ENCODE data around the gene CAPZA1.
"Not testable (repeated sequence)": the region's sequence is repeated elsewhere in the genome, so short reads cannot be mapped to it uniquely, and the experiment has no call there.

Gene CAPZA1

DNA sequence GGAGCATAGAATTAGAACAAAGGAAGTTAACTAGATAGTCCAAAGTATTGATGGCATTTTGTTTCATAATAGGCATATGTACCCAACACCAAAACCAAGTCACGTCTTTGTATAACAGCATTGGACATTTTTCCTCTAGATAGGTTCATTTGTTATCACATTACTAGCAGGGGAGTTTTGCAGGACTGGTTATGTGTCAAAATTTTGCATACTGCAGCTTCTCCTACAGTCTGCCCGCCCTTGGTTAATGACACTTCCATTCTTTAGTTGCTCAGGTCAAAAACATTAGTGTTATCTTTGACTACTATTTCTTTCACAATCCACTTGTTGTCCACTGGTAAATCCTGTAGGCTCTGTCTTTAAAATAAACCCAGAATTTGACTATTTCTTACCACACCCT, 8.9 kb downstream of the CAPZA1 start:
- Histone ChIP-seq H3K36me3 (ENCODE audit: control insufficient read depth, insufficient read depth, low read length) (peaks cover 33% of the 10 kb centered on the region), H3K27me3 (ENCODE audit: control insufficient read depth, insufficient read depth, low read length) (no peaks in the 10 kb centered on the region), H3K9ac (ENCODE audit: low read length) (no peak overlapping the region), H3K9me3 (ENCODE audit: control insufficient read depth, insufficient read depth, low read depth, low read length) (no peaks in the 10 kb centered on the region), H3K4me3 (ENCODE audit: low read depth, low read length) (no peak overlapping the region), H3K27ac (ENCODE audit: low read depth, low read length) (no peak overlapping the region), H3K4me1 (ENCODE audit: control insufficient read depth, insufficient read depth, low read length) (no peaks in the 10 kb centered on the region)

DNA sequence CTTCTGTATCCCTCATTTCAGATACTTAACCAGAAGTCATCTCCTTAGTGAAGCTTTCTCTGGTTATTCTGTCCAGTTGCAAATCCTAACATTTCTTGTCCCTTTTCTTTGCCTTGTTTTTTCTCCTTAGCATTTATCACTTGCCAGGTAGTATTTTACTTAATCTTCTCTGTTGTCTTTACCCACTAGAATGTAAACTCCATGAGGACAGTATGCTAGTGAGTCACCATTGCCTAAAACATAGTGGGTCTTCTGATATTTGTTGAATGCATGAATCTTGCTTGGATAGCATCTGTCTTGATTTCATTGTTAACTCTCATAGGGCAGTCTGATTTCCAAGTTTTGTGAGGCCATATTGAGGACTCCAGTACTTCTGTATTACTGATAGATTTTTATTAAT, 9.6 kb downstream of the CAPZA1 start:
- no peak overlapping the region for H3K27ac ChIP-seq (ENCODE audit: low read depth, low read length)
- H3K9ac ChIP-seq (ENCODE audit: low read length) = no peak overlapping the region
- H3K9me3 ChIP-seq (ENCODE audit: control insufficient read depth, insufficient read depth, low read depth, low read length) = no peaks in the 10 kb centered on the region
- H3K4me3 ChIP-seq (ENCODE audit: low read depth, low read length) = no peak overlapping the region
- H3K36me3 ChIP-seq (ENCODE audit: control insufficient read depth, insufficient read depth, low read length) = peaks cover 33% of the 10 kb centered on the region
- no peaks in the 10 kb centered on the region for H3K4me1 ChIP-seq (ENCODE audit: control insufficient read depth, insufficient read depth, low read length)
- no peaks in the 10 kb centered on the region for H3K27me3 ChIP-seq (ENCODE audit: control insufficient read depth, insufficient read depth, low read length)

DNA sequence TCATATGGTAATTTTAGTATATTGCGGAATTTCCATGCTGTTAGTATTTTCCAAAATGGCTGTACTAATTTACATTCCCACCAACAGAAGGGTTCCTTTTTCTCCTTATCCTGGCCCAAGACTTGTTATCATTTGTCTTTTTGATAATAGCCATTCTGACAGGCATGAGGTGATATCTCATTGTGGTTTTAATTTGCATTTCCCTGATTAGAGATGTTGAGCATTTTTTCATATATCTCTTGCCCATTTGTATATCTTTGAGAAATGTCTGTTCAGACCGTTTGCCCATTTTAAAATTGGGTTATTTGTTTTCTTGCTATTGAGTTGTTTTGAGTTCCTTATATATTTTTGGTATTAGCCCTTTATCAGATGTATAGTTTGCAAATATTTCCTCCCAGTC, 14.0 kb downstream of the CAPZA1 start:
- Histone ChIP-seq H3K4me1 (ENCODE audit: control insufficient read depth, insufficient read depth, low read length) (no peaks in the 10 kb centered on the region), H3K27ac (ENCODE audit: low read depth, low read length) (no peak overlapping the region), H3K9me3 (ENCODE audit: control insufficient read depth, insufficient read depth, low read depth, low read length) (no peaks in the 10 kb centered on the region), H3K27me3 (ENCODE audit: control insufficient read depth, insufficient read depth, low read length) (no peaks in the 10 kb centered on the region), H3K9ac (ENCODE audit: low read length) (no peak overlapping the region), H3K36me3 (ENCODE audit: control insufficient read depth, insufficient read depth, low read length) (peaks cover 12% of the 10 kb centered on the region), H3K4me3 (ENCODE audit: low read depth, low read length) (no peak overlapping the region)

DNA sequence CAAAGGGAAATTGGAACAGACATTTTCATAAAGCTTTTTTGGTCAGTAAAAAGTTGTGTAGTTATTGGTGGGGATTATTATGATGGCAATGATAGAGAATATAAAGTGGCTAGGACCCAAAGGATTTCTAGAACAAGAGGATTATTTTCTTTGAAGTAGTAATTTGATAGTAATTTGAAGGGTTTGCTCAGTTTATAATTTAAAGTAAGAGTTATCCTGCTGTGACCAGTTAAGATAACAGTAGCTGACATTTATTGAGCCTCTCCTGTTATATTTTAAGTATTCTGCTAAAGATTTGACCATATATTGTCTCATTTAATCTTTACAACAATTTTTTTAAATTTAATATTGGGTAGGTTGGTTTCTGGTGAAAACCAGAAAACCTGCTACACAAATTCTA, 14.7 kb downstream of the CAPZA1 start:
- H3K27ac ChIP-seq (ENCODE audit: low read depth, low read length) = no peak overlapping the region
- H3K27me3 ChIP-seq (ENCODE audit: control insufficient read depth, insufficient read depth, low read length) = no peaks in the 10 kb centered on the region
- H3K4me1 ChIP-seq (ENCODE audit: control insufficient read depth, insufficient read depth, low read length) = no peaks in the 10 kb centered on the region
- H3K9ac ChIP-seq (ENCODE audit: low read length) = no peak overlapping the region
- peaks cover 7% of the 10 kb centered on the region for H3K36me3 ChIP-seq (ENCODE audit: control insufficient read depth, insufficient read depth, low read length)
- peaks cover 5% of the 10 kb centered on the region; the same call in 1 of the 2 replicates for H3K9me3 ChIP-seq (ENCODE audit: control insufficient read depth, insufficient read depth, low read depth, low read length)
- no peak overlapping the region for H3K4me3 ChIP-seq (ENCODE audit: low read depth, low read length)

DNA sequence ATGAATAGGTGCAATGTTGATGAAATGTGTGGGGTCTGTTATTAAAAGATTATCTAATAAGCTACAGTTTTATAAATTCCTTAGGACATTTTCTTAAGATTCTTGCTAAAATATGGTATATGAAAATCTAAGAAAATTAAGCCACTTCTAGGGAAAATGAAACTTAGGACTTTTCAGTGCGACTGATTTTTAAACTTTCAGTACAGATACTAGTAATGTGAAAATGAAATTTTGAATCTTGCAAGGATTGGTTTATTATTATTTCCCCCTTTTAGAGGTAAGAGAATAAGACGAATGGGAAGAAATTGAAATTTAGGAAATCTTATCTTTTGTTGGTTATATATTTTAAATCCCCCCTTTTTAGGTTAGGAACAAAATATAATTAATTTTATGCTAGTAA, 16.4 kb downstream of the CAPZA1 start:
- no peak overlapping the region for H3K27ac ChIP-seq (ENCODE audit: low read depth, low read length)
- peaks cover 6% of the 10 kb centered on the region; the same call in 1 of the 2 replicates for H3K9me3 ChIP-seq (ENCODE audit: control insufficient read depth, insufficient read depth, low read depth, low read length)
- H3K4me1 ChIP-seq (ENCODE audit: control insufficient read depth, insufficient read depth, low read length) = no peaks in the 10 kb centered on the region
- no peak overlapping the region for H3K9ac ChIP-seq (ENCODE audit: low read length)
- peaks cover 3% of the 10 kb centered on the region; the same call in 1 of the 2 replicates for H3K36me3 ChIP-seq (ENCODE audit: control insufficient read depth, insufficient read depth, low read length)
- H3K27me3 ChIP-seq (ENCODE audit: control insufficient read depth, insufficient read depth, low read length) = no peaks in the 10 kb centered on the region
- H3K4me3 ChIP-seq (ENCODE audit: low read depth, low read length) = no peak overlapping the region

DNA sequence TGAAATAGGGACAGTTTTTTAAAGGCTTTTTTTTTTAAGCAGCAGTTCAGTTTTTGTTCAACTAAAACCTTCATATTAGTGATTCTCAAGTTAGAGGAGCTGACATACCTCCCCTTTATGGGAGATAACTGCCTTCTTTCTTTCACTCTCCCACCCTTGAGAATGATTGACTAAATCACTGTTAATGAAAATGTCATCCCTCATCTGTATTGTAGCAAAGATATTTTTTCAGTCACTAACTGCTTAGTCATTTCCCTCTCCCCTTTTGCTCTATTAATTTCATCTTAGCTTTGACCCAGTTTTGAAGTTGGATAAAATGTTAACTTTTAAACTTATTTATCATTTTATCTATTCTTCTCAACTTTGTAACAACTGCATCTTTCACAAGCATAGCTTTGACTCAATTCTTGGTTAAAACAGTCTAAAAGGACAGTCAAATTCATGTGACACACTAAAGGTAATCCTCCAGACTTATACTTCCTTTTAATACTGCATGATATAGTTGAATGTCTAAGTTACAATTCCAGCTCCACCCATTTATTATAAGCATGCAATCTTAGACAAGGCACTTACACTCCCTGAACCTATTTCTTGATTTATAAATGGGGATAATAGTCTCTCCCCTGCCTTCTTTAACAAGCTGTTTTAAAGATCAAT, 17.1 kb downstream of the CAPZA1 start:
- H3K36me3 ChIP-seq (ENCODE audit: control insufficient read depth, insufficient read depth, low read length) = peaks cover 3% of the 10 kb centered on the region; the same call in 1 of the 2 replicates
- no peaks in the 10 kb centered on the region for H3K27me3 ChIP-seq (ENCODE audit: control insufficient read depth, insufficient read depth, low read length)
- no peak overlapping the region for H3K27ac ChIP-seq (ENCODE audit: low read depth, low read length)
- no peak overlapping the region for H3K9ac ChIP-seq (ENCODE audit: low read length)
- H3K4me3 ChIP-seq (ENCODE audit: low read depth, low read length) = no peak overlapping the region
- H3K9me3 ChIP-seq (ENCODE audit: control insufficient read depth, insufficient read depth, low read depth, low read length) = peaks cover 6% of the 10 kb centered on the region; the same call in 1 of the 2 replicates
- no peaks in the 10 kb centered on the region for H3K4me1 ChIP-seq (ENCODE audit: control insufficient read depth, insufficient read depth, low read length)

DNA sequence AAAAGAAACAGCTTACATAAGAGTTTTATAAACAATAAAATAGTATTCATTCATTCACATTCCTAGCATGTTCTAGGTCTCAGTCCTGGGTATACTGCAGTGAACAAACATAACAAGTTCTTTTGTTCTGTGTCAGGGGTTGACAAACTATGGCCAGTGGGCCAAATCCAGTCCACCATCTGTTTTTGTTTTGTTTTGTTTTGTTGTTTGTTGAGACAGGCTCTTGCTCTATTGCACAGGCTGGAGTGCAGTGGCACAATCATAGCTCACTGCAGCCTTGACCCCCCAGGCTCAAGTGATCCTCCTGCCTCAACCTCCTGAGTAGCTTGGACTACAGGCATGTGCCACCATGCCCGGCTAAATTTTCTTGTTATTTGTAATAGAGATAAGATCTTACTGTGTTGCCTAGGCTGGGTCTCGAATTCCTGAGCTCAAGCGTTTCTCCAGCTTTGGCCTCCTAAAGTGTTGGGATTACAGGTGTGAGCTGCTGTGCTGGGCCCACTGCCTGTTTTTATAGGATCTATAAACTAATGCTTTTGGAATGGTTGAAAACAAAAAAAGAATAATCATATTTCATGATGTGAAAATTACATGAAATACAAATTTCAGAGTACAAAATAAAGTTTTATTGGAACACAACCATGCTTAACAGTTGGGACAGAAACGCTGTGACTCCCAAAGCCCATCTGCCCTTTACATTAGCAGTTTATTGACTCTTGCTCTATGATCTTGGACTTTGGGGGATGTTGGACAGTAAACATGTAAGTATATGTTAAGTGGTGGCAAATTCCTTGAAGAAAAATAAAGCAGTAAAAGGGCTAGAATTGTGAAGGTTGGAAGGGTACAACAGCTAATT, 17.9 kb downstream of the CAPZA1 start:
- H3K9me3 ChIP-seq (ENCODE audit: control insufficient read depth, insufficient read depth, low read depth, low read length) = peaks cover 6% of the 10 kb centered on the region; the same call in 1 of the 2 replicates
- H3K4me1 ChIP-seq (ENCODE audit: control insufficient read depth, insufficient read depth, low read length) = no peaks in the 10 kb centered on the region
- H3K9ac ChIP-seq (ENCODE audit: low read length) = no peak overlapping the region
- peaks cover 3% of the 10 kb centered on the region; the same call in 1 of the 2 replicates for H3K36me3 ChIP-seq (ENCODE audit: control insufficient read depth, insufficient read depth, low read length)
- H3K4me3 ChIP-seq (ENCODE audit: low read depth, low read length) = no peak overlapping the region
- H3K27me3 ChIP-seq (ENCODE audit: control insufficient read depth, insufficient read depth, low read length) = no peaks in the 10 kb centered on the region
- H3K27ac ChIP-seq (ENCODE audit: low read depth, low read length) = no peak overlapping the region

DNA sequence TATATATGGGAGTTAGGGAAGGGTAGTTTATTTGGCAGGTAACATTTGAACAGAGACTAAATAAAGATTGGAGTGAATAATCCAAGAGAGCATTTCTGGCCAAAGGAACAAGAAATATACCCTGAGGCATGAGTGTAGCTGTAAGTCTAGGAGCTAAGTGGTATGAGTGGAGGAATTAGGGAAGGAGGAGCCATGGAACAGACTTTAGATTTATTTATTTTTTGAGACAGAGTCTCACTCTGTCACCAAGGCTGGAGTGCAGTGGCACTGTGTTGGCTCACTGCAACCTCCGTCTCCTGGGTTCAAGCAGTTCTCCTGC, 18.4 kb downstream of the CAPZA1 start:
- Histone ChIP-seq H3K4me1 (ENCODE audit: control insufficient read depth, insufficient read depth, low read length) (no peaks in the 10 kb centered on the region), H3K27ac (ENCODE audit: low read depth, low read length) (no peak overlapping the region), H3K9me3 (ENCODE audit: control insufficient read depth, insufficient read depth, low read depth, low read length) (peaks cover 6% of the 10 kb centered on the region; the same call in 1 of the 2 replicates), H3K36me3 (ENCODE audit: control insufficient read depth, insufficient read depth, low read length) (peaks cover 3% of the 10 kb centered on the region; the same call in 1 of the 2 replicates), H3K9ac (ENCODE audit: low read length) (no peak overlapping the region), H3K4me3 (ENCODE audit: low read depth, low read length) (no peak overlapping the region), H3K27me3 (ENCODE audit: control insufficient read depth, insufficient read depth, low read length) (no peaks in the 10 kb centered on the region)

DNA sequence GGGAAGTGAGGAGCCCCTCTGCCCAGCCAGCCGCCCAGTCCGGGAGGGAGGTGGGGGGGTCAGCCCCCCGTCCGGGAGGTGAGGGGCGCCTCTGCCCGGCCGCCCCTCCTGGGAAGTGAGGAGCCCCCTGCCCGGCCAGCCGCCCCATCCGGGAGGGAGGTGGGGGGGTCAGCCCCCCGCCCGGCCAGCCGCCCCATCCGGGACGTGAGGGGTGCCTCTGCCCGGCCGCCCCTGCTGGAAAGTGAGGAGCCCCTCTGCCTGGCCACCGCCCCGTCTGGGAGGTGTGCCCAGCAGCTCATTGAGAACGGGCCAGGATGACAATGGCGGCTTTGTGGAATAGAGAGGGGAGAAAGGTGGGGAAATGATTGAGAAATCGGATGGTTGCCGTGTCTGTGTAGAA, 20.8 kb downstream of the CAPZA1 start:
- H3K27ac ChIP-seq (ENCODE audit: low read depth, low read length) = not testable (repeated sequence)

DNA sequence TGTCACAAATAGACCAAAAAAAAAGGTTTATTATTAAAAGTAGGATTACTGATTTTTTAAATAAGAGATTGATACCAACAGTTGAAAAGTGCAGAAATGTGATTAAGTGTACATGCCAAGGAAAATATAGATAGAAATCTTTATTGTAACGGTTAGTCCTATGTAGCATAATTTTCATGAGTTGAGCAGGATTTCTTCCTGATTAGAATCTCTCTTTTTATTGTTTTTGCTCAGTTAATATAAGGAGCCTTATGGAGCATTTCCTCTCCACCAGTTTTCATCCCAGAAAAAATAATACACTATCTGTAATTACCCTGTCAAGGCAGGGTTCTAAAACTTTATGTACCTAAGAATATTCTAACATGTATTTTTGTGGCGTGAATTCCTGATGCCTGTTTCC, 23.4 kb downstream of the CAPZA1 start:
- no peak overlapping the region for H3K4me3 ChIP-seq (ENCODE audit: low read depth, low read length)
- H3K27ac ChIP-seq (ENCODE audit: low read depth, low read length) = no peak overlapping the region
- peaks cover 6% of the 10 kb centered on the region; the same call in 1 of the 2 replicates for H3K9me3 ChIP-seq (ENCODE audit: control insufficient read depth, insufficient read depth, low read depth, low read length)
- H3K4me1 ChIP-seq (ENCODE audit: control insufficient read depth, insufficient read depth, low read length) = no peaks in the 10 kb centered on the region
- no peak overlapping the region for H3K9ac ChIP-seq (ENCODE audit: low read length)
- H3K36me3 ChIP-seq (ENCODE audit: control insufficient read depth, insufficient read depth, low read length) = peaks cover 16% of the 10 kb centered on the region
- H3K27me3 ChIP-seq (ENCODE audit: control insufficient read depth, insufficient read depth, low read length) = no peaks in the 10 kb centered on the region

More for the DNA sequence above, 20.8 kb downstream of the CAPZA1 start:
- not testable (repeated sequence) for H3K9ac ChIP-seq (ENCODE audit: low read length); H3K4me3 ChIP-seq (ENCODE audit: low read depth, low read length); H3K9me3 ChIP-seq (ENCODE audit: control insufficient read depth, insufficient read depth, low read depth, low read length); H3K36me3 ChIP-seq (ENCODE audit: control insufficient read depth, insufficient read depth, low read length); H3K27me3 ChIP-seq (ENCODE audit: control insufficient read depth, insufficient read depth, low read length); H3K4me1 ChIP-seq (ENCODE audit: control insufficient read depth, insufficient read depth, low read length)

DNA sequence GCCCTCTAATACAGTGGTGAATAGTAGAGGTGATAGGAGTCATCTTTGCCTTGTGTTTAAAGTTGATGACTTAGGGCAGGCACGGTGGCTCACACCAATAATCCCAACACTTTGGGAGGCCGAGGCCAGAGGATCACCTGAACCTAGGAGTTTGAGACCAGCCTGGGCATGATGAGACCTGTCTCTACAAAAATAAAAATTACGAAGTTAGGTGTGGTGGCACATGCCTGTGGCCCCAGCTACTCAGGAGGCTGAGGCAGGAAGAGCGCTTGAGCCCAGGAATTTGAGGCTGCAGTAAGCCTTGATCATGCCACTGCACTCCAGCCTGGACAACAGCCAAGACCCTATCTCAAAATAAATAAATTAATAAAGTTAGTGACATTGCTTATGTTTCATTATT, 26.6 kb downstream of the CAPZA1 start:
- peaks cover 43% of the 10 kb centered on the region for H3K36me3 ChIP-seq (ENCODE audit: control insufficient read depth, insufficient read depth, low read length)
- no peak overlapping the region for H3K9ac ChIP-seq (ENCODE audit: low read length)
- no peaks in the 10 kb centered on the region for H3K9me3 ChIP-seq (ENCODE audit: control insufficient read depth, insufficient read depth, low read depth, low read length)
- H3K4me1 ChIP-seq (ENCODE audit: control insufficient read depth, insufficient read depth, low read length) = no peaks in the 10 kb centered on the region
- H3K27ac ChIP-seq (ENCODE audit: low read depth, low read length) = no peak overlapping the region
- H3K4me3 ChIP-seq (ENCODE audit: low read depth, low read length) = no peak overlapping the region
- no peaks in the 10 kb centered on the region for H3K27me3 ChIP-seq (ENCODE audit: control insufficient read depth, insufficient read depth, low read length)
